ENCODE results near the gene NUP188. TPM values are rescaled to one million over a fixed set of nuclear protein-coding genes. Genes with fewer than 3 reads are reported as not detected.

NUP188 gene
- total and polyA plus RNA-seq, 12 donors, result 12.7 to 27.3 (median 19.9) TPM

DNA sequence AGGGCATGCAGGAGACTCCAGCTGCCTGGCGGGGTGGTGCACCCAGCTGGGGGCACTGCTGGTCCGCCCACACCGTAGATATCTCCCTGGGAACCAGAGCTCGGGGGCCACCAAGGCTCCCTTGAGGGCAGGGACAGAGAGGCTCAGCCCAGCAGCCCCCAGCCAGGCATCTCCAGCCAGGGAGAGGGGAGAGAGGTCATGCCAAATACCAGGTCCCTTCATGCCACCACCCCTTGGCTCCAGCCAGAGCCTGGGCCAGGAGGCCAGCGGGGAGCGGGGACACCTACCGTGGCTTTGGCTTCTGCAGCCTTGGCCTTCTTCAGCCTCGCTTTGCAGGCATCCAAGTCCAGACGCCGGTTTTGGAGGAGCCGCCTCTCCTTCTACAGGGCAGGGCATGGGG, 66.6 kb downstream of the NUP188 start:
- no peaks in the 10 kb centered on the region for H3K27me3 ChIP-seq
- intact Hi-C loops (cut with DNase I), result loop anchor here in 1 of 10 donors (10.0 kb wide), 1 partner anchor 169 kb away; no protein-coding TSS in a partner anchor
- H3K27ac ChIP-seq, result no peak overlapping the region
- ATAC-seq (no peak), DNase-seq (no peak)
- H3K36me3 ChIP-seq, result peaks cover 0 to 92% (median 38%) of the 10 kb centered on the region in 9 donors
- TF ChIP-seq, protein P1, sequence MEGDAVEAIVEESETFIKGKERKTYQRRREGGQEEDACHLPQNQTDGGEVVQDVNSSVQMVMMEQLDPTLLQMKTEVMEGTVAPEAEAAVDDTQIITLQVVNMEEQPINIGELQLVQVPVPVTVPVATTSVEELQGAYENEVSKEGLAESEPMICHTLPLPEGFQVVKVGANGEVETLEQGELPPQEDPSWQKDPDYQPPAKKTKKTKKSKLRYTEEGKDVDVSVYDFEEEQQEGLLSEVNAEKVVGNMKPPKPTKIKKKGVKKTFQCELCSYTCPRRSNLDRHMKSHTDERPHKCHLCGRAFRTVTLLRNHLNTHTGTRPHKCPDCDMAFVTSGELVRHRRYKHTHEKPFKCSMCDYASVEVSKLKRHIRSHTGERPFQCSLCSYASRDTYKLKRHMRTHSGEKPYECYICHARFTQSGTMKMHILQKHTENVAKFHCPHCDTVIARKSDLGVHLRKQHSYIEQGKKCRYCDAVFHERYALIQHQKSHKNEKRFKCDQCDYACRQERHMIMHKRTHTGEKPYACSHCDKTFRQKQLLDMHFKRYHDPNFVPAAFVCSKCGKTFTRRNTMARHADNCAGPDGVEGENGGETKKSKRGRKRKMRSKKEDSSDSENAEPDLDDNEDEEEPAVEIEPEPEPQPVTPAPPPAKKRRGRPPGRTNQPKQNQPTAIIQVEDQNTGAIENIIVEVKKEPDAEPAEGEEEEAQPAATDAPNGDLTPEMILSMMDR (IDR thresholded peaks at IDR 0.05), result no peak
- no peaks in the 10 kb centered on the region for H3K4me1 ChIP-seq
- no peak overlapping the region for H3K4me3 ChIP-seq
- H3K9me3 ChIP-seq, result no peaks in the 10 kb centered on the region
- 96% methylated on average over 11 of the region's 11 CpGs for WGBS, 2 donors

DNA sequence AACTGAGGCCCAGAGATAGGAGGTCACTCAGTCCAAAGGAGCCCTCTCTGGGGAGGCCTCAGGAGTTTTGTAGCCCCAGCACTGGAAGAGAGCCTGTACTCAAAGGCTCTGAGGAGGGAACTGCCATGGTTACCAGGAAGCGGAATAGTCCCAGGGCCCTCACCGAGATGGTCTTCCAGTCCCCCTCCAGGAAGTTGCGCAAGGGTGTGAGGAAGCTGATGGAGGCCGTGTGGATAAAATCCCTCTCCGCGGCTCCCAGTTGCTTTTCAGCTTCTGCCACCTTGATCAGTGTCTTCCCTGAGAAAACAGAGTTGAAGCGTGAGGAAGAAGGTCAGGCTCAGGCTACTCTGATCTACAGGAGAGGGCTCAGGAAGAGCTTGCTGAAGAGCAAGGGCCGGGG, 67.1 kb downstream of the NUP188 start:
- WGBS, 2 donors, result 87% methylated on average over 8 of the region's 8 CpGs
- TF ChIP-seq, protein P1 (IDR thresholded peaks at IDR 0.05), result no peak
- Histone ChIP-seq H3K4me1 (no peaks in the 10 kb centered on the region), H3K27me3 (no peaks in the 10 kb centered on the region), H3K4me3 (no peak overlapping the region), H3K9me3 (no peaks in the 10 kb centered on the region), H3K36me3 (peaks cover 0 to 91% (median 38%) of the 10 kb centered on the region in 9 donors), H3K27ac (no peak overlapping the region)
- ATAC-seq, result no peak
- intact Hi-C loops (cut with DNase I), result loop anchor here in 1 of 10 donors (10.0 kb wide), 1 partner anchor 170 kb away; no protein-coding TSS in a partner anchor
- no peak for DNase-seq

DNA sequence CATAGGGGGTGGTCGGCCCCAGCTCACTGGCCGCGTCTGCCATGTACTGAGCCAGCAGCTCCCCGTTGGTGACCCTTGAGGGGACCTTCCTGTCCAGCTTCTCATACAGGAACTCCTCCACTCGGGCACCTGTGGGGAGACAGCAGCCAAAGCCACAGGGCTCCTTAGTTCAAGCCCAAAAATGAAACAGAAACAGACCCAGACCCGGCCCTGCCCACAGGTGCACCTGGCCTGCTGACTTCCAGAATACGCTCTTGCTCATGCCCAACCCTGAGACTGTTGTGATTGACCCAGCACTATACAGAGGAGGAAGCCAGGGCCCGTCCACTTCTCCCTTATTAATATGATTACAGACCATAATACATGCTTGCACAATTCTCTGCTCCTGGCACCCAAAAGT, 73.6 kb downstream of the NUP188 start:
- no peak overlapping the region for H3K4me3 ChIP-seq

DNA sequence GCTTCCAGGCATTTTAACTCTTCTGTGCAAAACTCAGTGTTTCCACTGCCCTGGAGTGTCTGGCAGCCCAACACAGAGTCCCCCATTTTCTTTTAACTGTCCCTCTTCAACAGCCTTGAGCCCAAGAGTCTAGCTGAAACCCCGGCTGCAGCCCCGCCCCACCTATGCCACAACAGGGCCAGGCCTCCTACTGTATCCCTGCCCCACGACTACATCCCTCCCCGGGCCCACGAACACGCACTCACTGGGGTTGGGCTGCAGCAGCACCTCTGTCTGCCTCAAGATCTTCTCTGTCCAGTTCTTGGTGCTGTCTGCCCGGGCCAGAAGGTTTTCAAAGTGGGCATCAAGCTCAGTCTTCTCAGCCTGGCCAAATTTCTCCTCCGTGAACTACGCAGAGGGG, 74.5 kb downstream of the NUP188 start:
- Histone ChIP-seq H3K4me3 (no peak overlapping the region), H3K4me1 (peaks cover 0 to 25% (median 13%) of the 10 kb centered on the region in 9 donors), H3K27me3 (no peaks in the 10 kb centered on the region), H3K27ac (no peak overlapping the region), H3K36me3 (peaks cover 0 to 32% (median 0%) of the 10 kb centered on the region in 9 donors), H3K9me3 (no peaks in the 10 kb centered on the region)
- ATAC-seq, result no peak
- TF ChIP-seq, protein P1 (IDR thresholded peaks at IDR 0.05), result no peak
- no peak for DNase-seq
- 92 to 94% methylated on average over 9 of the region's 9 CpGs for WGBS, 2 donors
- intact Hi-C loops (cut with DNase I), result no loop called here

More for the DNA sequence above, 73.6 kb downstream of the NUP188 start:
- TF ChIP-seq, protein P1 (IDR thresholded peaks at IDR 0.05), result no peak
- ATAC-seq (no peak), DNase-seq (no peak)
- WGBS, 2 donors, result 79 to 82% methylated on average over 8 of the region's 8 CpGs
- Histone ChIP-seq H3K9me3 (no peaks in the 10 kb centered on the region), H3K27ac (no peak overlapping the region), H3K4me1 (peaks cover 0 to 16% (median 5%) of the 10 kb centered on the region in 9 donors), H3K36me3 (peaks cover 0 to 37% (median 0%) of the 10 kb centered on the region in 9 donors), H3K27me3 (no peaks in the 10 kb centered on the region)
- intact Hi-C loops (cut with DNase I), result no loop called here
